Activated CD4-positive, alpha-beta T cell treated with anti-CD3 and anti-CD28 coated beads, Interleukin-2, amount 50 U/mL, for 4 hours (primary cell): Measurements from ENCODE around the gene PODNL1.
"Not testable (repeated sequence)": the region's sequence is repeated elsewhere in the genome, so short reads cannot be mapped to it uniquely, and the experiment has no call there.

Experiments used
- DNase-seq, 2 experiments: peaks; one replicate each; pipeline ENCODE4 v3.0.0-alpha.2; 2020

Gene PODNL1

DNA sequence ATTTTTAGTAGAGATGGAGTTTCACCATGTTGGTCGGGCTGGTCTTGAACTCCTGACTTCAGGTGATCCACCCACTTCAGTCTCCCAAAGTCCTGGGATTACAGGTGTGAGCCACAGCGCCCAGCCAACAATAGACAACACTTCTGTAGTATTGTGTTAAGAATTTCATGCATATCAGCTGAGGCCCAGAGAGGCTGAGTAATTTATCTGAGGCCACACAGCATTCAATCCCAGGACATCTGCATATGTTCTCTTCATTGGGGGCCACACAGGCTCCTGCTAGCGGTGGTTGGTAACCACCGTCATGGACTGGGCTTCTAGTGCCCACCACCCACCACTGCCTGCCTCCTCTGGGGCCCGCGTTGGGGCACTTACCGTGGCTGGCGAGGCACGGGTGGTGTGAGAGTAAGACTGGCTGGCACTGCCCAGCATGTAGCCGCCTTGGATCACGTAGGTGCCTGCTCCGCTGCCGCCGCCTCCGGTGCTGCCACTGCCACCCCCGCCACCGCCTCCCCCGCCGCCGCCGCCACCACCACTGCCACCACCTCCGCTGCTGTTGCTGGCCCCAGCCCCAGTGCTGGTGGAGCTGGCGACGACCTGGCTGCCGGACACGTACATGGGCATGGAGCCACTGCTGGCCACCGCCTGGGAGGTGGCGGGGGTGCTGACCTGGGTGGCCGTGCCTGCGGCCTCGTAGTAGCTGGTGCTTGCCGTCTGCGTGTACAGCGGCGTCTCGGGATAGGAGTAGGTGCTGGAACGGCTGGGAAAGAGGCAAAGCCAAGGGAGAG, 34.3 kb upstream of the PODNL1 start:
- no peak for DNase-seq

DNA sequence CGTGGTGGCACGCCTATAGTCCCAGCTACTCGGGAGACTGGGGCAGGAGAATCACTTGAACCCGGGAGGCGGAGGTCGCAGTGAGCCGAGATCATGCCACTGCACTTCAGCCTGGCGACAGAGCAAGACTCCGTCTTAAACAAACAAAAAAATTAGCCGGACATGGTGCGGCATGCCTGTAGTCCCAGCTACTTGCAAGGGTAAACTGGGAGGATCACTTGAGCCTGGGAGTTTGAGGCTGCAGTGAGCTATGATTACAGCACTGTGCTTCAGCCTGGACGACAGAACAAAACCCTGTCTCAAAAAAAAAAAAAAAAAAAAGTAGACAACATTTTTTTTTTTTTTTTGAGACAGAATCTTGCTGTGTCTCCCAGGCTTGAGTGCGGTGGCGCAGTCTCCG, 33.7 kb upstream of the PODNL1 start:
- DNase-seq: not testable (repeated sequence)

DNA sequence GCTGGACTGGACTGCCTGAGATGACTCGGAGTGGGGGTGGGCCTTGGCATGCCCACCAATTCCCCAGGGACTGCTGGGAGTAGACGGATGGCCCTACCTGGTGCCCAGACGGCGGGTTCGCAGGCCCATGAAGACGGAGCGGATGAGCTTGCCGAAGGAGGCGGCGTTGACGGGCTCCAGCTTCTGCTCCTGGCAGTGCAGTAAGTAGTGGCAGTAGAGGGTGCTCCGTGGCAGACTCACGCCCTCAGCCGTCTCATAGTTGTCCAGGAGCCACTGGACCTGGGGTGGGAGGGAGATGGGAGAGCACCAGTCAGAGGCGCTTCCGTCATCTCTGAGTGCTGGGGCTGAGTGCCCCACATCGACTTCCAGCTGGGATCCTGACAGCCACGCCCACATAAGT, 31.7 kb upstream of the PODNL1 start:
- no peak for DNase-seq

DNA sequence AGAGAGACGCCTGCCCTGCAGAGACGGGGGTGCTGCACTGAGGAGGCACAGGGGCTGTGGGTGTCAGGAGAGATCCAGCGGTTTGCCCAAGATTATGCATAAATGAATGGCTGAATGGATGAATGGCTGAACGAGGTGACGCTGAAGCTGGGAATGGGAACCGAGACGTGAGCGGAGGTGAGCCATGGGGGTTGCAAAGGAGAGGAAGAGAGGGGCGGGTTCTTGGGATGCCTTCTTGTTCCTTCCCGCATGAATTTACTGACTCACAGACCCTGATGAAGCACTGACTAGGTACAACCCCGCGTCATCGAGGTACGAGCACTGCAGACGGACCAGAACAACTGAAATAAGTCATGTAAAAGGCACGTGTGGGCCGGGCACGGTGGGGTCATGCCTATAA, 30.8 kb upstream of the PODNL1 start:
- DNase-seq: no peak

DNA sequence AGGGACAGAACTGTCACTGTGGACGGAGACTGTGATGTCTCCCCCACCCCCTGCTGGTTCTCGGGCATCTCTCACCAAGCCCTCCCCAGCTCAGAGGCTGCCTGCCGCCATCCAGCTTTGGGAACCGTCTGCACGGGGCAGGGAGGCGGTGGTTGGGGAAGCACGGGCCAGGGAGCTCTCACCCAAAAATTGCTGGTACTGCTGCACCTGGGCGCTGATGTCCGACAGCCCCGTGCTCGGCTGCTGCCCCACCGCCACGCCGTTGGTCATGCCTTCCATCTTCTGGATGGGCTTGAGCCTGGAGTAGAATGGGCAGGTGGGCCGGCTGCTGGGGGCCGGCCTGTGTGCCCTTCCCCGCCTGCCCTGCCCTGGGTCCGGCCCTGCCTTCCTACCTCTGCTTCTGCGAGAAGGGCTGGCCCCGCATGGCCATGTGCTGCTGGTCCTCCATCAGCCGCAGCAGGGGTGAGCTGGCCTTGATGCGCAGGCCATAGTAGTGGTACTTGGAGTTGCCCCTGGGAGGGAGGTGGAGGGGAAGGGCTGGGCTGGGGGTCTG, 30.2 kb upstream of the PODNL1 start:
- no peak for DNase-seq

DNA sequence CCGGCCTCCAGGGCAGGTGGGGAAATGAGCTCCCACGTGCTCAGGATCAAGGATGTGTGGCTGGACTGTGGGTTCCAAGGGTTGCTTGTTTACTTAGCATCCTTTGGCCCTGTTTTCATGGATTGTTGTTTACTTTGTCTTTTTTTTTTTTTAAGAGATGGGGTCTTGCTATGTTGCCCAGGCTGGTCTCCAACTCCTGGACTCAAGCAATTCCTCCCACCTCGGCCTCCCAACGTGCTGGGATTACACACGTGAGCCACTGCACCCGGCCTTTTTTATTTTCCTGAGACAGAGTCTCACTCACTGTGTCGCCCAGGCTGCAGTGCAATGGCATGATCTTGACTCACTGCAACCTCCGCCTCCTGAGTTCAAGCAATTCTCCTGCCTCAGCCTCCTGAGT, 29.0 kb upstream of the PODNL1 start:
- not testable (repeated sequence) for DNase-seq

DNA sequence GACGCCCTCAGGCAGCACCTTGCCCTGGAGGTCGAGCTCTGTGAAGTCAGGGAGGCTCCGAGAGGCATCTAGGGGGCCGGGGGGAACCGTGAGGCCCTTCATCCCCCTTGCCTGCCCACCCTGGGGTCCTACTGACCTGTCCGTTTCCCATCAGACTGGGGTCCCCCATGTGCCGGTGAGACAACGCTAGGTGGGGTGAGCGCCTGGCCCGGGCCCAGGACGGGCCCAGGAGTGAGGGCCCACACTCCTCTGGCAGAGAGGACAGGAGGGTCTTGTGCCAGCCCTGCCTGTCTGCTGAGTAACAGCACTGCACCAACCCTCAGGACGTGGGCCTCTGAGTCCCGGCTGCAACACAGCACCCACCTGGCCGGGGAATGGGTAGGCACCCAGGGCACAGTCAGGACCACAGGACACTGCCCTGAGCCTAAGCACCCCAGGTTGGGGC, 28.5 kb upstream of the PODNL1 start:
- DNase-seq: no peak

DNA sequence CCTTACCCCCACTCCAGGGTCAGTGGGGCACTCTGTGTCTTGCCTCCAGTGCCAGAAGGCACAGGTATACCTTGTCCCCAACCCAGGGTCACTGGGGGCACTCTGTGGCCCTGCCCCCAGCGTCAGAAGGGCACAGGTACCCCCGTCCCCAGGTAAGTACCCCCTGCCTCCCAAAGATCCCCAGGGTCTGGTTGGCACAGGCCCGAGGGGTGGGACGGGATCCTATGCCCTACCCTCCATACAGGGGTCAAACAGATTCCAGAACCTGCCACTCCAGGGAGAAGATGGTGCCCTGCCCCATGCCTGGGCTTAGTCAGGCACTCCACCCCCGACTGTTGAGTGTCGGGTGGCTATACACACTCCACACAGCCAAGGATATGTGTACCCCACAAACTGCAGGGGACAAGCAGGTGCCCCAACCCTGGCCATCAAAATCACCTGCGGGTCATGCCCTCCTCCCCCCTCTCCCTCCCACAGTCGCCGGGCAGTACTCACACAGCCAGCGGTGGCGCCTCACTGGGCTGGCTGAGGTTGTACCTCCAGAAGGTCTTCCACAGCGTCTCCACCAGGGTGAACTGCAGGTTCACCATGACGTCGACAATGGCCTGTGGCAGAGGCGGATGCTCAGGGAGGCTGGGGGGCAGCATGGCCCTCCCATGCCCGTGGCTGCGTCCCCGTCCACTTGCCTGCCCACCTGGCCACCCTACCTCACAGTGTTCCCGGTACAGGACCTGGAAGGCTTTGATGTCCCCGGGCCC, 27.9 kb upstream of the PODNL1 start:
- DNase-seq: no peak

DNA sequence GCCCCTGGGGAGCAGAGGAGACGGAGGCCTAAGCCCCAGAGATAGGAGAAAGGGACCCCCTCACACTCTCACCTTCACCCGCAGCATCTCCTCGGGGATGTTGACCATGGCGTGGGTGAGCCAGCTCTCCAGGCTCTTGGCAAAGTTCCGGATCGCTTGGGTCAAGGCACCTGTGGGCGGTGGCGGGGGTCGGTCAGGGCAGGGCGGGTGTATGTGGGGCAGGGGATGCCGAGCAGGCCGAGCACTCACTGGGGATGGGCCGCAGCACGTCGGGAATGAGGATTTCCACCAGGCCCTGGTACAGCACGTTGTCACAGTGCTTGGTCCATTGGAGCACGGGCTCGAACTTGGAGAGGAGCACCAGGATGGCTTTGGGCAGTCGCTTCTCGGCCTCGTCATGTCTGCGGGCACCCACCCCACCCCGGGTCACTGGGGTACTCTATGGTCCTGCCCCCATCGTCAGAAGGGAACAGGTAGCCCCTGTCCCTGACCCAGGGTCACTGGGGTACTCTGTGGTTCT, 27.2 kb upstream of the PODNL1 start:
- no peak for DNase-seq

DNA sequence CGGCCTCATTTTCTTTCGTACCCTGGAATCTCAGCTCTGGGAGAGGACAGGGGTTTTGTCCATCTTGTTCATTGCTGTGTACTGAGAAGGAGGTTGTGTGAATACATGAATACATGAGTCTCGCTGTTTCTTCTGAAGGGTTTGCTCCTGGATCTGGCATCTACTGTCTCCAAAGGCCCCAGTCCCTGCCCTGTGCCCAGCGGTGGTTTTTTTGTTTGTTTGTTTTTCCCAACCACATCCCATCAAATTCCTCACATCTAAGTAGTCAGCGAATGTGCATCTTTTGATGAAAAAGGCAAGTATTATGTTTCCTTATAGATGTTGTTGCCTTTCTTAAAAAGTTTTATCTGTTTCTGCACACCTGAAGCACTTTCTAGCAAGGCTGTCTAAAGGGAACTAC, 26.6 kb upstream of the PODNL1 start:
- DNase-seq: no peak

DNA sequence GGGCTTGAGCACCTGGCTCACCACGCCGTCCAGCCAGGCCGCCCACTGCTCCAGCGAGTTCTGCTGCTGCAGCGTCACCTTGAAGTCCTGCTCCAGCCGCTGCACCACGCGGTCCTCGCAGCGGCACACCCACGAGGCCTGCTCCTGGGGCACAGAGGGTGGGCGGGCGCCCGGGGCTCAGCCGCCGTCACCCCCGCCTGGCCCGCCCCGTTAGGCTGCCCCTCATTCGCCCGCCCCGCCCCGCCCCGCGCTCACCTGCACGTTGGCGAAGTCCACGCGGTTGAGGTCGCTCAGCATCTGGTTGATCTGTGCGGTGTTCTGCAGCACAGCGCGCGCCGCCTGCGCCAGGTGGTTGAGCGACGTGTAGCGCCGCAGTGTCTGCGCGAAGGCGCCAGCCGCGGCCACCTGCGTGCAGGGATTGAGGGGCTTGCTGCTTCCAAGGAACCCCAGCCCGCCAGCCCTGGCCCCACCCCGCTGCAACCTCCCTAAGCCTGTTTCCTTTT, 25.4 kb upstream of the PODNL1 start:
- no peak for DNase-seq

DNA sequence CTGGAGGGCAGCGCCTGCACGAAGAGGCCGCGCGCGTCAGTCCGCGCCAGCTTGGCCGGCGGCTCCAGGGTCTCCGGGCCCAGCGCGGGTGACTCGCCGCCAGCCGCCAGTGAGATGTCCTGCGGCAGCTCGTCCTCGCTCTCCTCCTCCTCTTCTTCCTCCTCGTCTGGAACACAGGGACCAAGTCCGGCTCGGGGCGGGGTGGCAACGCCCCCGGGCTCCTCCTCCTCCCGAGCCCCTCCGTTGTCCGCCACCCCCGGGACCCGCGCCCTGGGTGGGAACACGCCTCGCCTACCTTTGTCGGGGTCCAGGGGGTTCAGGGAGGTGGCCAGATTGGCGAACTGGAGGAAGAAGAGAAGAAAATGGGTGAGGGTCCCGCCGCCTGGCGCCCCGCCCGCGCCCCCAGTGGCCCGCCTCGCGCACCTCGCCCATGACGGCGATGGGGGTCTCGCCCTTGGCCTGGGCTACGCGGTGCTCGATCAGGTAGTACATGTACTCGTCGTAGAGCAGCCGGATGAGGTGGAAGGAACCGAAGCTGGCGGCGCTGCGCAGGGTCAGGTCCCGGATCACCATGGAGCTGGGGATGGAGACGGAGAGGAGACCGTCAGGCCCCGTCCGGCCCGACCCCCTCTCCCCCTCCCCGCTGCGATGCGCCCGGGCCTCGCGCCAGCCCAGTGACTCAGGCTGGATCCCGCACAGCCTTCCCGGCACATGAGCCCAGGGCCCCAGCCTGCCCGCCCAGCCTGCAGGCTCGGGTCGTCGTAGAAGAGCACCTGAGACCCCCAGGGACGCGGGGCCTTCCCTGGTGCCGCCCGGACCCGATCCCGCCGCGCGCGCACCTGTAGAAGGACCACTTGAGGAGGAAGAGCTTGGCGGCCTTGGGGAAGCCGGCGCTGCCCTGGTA, 24.7 kb upstream of the PODNL1 start:
- DNase-seq: no peak

DNA sequence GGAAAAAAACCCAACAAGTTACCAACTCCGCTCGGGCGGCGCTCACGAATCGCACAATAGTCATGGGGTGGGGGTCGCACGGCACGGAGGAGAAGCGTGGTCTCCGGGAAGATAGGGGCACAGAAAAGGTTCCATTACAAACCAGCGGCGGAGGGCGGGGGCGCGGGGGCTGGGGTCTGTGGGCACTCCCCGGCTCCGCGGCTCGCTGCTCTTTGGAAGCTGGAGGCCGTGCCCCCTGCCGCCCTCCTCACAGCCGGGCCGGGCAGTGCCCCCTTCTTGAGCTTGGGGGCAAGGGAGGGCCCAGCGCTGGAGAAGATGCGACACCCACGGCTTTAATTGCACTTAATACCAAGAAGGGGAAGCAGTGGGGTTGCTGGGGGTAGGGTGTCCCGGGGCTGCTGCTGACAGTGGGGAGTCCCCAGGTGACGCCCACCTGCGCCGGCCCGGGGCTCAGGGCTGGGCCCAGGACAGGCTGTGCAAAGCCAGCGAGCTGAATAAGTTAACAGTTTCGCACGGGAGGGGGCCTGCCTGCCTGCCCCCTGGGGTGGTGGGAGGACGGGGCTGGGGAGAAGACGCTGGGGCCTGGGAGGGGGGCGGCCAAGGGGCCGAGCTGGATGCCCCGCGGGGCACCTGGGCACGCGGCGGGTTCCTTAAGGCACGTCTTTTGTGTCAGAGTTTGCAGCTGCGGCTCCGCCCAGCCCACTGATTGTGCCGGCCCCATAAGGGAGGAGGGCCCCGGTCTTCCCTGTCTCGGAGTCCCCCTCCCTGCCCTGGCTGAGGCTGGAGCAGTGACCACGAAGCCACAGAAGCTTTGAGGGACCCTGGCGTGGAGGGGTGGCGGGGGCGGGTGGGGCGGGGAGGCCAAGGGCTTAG, 23.8 kb upstream of the PODNL1 start:
- DNase-seq: no peak

DNA sequence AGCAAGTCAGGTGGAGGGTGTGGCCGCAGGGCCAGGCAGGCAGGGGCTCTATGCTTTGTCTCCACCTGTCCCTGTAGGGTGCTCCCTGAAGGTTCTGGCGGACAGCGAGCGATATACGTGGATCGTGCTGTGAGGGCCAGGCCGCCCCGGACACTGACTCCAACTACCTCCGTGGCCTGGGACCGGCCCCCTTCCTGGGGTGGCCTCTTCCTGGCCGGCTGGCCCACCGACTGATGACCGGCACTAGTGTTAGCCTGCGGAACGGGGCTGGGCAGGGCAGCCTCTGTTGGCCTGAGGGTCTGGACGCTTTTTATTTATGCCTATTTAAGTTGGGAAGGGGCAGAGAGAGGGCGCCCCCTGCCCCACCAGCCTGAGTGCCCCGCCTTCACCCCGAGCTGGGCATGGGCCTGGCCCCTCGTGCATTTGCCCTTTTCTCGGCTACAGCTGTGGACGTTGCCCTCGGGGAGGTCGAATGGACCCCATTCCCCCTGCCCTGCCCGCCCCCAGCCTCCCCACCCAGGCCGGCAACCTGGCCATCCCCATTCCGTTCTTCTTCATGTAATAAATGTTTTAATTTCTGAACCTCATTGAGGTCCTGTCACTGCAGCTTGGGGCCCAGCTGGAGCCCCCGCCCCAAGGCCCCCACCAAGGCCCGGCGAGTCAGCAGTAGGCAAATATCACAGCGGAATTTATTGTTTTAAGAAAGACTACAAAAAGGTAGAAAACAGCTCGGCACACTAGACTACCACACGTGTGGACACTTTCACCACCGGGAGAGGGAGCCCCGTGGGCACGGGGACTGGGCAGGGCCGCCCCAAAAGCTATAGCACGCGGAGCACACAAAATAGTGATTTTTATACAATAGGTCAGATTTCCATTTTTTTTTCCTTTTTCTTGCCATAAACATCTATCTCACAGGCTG, 22.9 kb upstream of the PODNL1 start:
- DNase-seq: no peak

DNA sequence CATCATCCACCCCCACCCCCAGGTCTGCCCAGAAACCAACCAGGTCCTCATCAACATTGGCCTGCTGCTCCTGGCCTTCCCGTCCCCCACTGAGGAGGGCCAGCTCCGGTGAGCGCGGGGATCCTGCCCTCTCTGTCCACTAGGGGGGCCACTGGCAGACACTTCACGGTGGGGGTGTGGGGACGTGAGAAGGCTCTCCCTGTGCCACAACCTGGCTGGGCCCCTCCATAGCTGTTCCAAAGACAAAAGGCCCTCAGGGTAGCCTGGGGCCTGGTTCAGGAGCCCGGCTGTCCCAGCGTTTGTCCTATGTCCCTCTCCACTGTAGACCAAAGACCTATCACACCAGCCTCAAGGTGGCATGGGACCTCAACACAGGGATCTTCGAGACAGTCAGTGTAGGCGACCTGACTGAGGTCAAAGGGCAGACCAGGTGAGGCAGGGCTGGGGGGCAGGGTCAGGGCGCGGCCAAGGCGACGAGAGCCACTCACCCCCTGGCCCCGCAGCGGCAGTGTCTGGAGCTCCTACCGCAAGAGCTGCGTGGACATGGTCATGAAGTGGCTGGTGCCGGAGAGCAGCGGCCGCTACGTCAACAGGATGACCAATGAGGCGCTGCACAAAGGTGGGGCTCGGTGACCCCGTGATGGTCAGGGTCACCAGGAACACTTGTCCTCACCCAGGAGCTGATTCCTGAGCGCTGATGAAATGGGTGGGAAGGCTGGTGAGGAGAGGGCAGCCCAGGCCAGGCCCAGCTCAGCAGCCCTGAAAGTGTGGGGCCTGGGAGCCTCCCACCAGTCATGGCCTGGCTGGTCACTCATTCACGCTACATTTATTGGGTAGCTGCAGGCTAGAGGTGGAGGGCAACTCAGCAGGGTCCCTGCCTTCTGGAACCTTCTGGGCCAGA, 22.0 kb upstream of the PODNL1 start:
- no peak for DNase-seq

DNA sequence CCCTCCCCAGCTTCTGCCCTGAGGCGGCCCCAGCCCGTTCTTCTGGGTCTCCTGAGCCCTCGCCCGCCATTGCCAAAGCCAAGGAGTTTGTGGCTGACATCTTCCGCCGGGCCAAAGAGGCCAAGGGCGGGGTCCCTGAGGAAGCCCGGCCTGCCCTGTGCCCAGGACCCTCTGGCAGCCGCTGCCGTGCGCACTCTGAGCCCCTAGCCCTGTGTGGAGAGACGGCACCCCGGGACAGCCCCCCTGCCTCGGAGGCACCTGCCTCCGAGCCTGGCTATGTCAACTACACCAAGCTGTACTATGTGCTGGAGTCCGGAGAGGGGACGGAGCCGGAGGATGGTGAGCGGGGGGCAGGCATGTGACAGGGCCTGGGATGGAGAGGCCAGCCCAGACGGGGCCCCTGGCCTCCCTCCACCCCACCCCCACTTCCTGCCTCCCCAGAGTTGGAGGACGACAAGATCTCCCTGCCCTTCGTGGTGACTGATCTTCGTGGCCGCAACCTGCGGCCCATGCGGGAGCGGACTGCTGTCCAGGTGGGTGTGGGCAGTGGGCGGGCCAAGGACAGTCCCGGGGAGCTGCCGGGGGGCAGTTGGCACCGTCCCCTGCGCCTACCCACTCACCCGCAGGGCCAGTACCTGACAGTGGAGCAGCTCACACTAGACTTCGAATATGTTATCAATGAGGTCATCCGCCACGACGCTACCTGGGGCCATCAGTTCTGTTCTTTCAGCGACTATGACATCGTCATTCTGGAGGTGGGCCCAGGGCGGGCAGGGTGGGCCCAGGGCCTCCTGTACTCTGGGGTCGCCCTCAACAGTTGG, 21.1 kb upstream of the PODNL1 start:
- DNase-seq: no peak

DNA sequence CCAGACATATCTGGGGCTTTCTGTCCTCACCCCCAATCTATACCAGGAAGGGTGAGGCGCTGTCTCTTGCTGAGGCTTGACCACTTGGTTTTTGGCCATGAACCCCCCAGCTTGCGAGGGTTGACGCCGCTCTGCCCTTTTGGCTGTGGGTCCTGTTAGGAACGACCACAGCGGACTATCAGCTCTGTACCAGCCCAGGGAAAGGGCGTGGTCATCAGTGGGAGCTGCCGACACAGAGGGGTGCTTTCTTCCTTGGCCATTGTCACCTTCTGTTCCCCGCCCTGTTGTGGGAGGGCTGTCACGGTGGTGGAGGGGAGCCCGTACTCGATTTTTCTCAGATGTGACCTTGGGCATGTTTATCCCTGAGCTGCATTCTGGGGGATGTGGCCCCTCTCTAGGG, 19.8 kb upstream of the PODNL1 start:
- no peak for DNase-seq

DNA sequence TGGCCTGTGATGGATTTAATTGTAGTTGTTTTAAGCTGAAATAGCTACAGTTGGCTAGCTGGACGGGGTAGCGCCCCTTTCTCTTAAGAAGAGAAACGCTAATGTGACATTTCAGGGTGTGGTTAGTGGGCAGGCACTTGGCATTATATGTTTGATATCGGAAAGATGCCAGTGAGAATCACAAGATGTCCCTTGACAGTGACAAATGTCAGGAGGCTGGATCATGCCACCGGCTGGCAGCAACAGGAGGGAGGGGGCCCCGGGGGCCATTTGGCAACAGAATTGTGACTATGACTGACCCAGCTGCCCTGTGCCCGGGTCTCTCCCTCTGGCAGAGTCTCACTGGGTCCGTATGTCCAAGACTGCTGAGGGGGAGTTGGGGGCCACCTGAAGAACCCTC, 18.8 kb upstream of the PODNL1 start:
- DNase-seq: no peak
